Immature natural killer cell (primary cell): ENCODE measurements around the gene CEP55. TPM values are rescaled to one million over a fixed set of nuclear protein-coding genes. Genes with fewer than 3 reads are reported as not detected.

ENCODE experiments used
- DNase-seq, 3 donors: peaks; one replicate each; pipeline ENCODE4 v3.0.0; 2022; ENCODE audit warnings: mixed read lengths in 1 of 3
- H3K27ac Mint-ChIP-seq, 6 donors: one replicate each; pipeline ENCODE4 v1.8.0; 2020; ENCODE audit warnings: mixed read lengths in 6 of 6, mild to moderate bottlenecking in 5 of 6, inconsistent platforms in 4 of 6, moderate library complexity in 3 of 6
- H3K27me3 Mint-ChIP-seq, 3 donors: one replicate each; pipeline ENCODE4 v1.8.0; 2020 to 2021; ENCODE audit warnings: low read depth in 3 of 3, mild to moderate bottlenecking in 3 of 3, mixed read lengths in 3 of 3, moderate library complexity in 3 of 3, inconsistent platforms in 1 of 3
- H3K36me3 Mint-ChIP-seq, 3 donors: one replicate each; pipeline ENCODE4 v1.8.0; 2020; ENCODE audit warnings: mixed read lengths in 3 of 3, inconsistent platforms in 2 of 3, mild to moderate bottlenecking in 2 of 3
- H3K4me1 Mint-ChIP-seq, 2 donors: one replicate each; pipeline ENCODE4 v1.8.0; 2020; ENCODE audit warnings: inconsistent platforms in 2 of 2, mild to moderate bottlenecking in 2 of 2, mixed read lengths in 2 of 2, moderate library complexity in 1 of 2
- H3K4me3 Mint-ChIP-seq, 5 donors: one replicate each; pipeline ENCODE4 v1.8.0; 2020; ENCODE audit warnings: mild to moderate bottlenecking in 5 of 5, mixed read lengths in 5 of 5, inconsistent platforms in 3 of 5, moderate library complexity in 3 of 5
- H3K9me3 Mint-ChIP-seq, 6 donors: one replicate each; pipeline ENCODE4 v1.8.0; 2020; ENCODE audit warnings: mild to moderate bottlenecking in 6 of 6, mixed read lengths in 6 of 6, inconsistent platforms in 4 of 6, moderate library complexity in 3 of 6
- polyA plus RNA-seq, 3 donors: library from polyadenylated mRNA; unstranded; fragments of 300-500 nt; fragmentation: Illumina TruSeq; gene quantifications; one replicate each; pipeline ENCODE4 v1.2.3, GENCODE V29; 2021

The CEP55 gene
- under 1 TPM in 2 of 3 donors, not detected in 1; 0.39 to 0.83 TPM for polyA plus RNA-seq

- Mint-ChIP-seq H3K27me3 (peaks cover 0 to 3% (median 2%) of the 10 kb centered on the region in 3 donors), H3K4me3 (peak within 1 kb of the TSS; percentile 89 to 93 (median 92)), H3K36me3 (no peaks in the 10 kb centered on the region), H3K4me1 (peaks cover 14 to 16% of the 10 kb centered on the region in 2 donors), H3K9me3 (no peaks in the 10 kb centered on the region), H3K27ac (peak within 1 kb of the TSS; percentile 25 to 91 (median 76))
- DNase-seq, result peak; percentile 94
Measured at GRCh38 chr10:93496322-93497041, at the start of gene CEP55. Gene CEP55 (plus strand): TSS chr10:93496612. CDS start chr10:93500052, 3,440 bp downstream.

- no peak overlapping the region for H3K4me3 Mint-ChIP-seq
- no peaks in the 10 kb centered on the region for H3K4me1 Mint-ChIP-seq
- no peaks in the 10 kb centered on the region for H3K9me3 Mint-ChIP-seq
- no peak overlapping the region for H3K27ac Mint-ChIP-seq
- H3K36me3 Mint-ChIP-seq, result no peaks in the 10 kb centered on the region
- peaks cover 0 to 1% (median 0%) of the 10 kb centered on the region in 3 donors for H3K27me3 Mint-ChIP-seq
- no peak for DNase-seq
Measured at GRCh38 chr10:93447019-93447418, 49.4 kb upstream of the CEP55 start.

GRCh38 chr10:93447970-93448369, 48.4 kb upstream of the CEP55 start:
- Mint-ChIP-seq H3K9me3 (no peaks in the 10 kb centered on the region), H3K36me3 (no peaks in the 10 kb centered on the region), H3K4me1 (no peaks in the 10 kb centered on the region), H3K27me3 (peaks cover 0 to 5% (median 0%) of the 10 kb centered on the region in 3 donors), H3K27ac (no peak overlapping the region), H3K4me3 (no peak overlapping the region)
- no peak for DNase-seq

- no peaks in the 10 kb centered on the region for H3K4me1 Mint-ChIP-seq
- H3K36me3 Mint-ChIP-seq, result no peaks in the 10 kb centered on the region
- no peak overlapping the region for H3K4me3 Mint-ChIP-seq
- peaks cover 0 to 5% (median 0%) of the 10 kb centered on the region in 3 donors for H3K27me3 Mint-ChIP-seq
- no peak overlapping the region for H3K27ac Mint-ChIP-seq
- DNase-seq, result no peak
- H3K9me3 Mint-ChIP-seq, result no peaks in the 10 kb centered on the region
Measured at GRCh38 chr10:93451244-93451947, 45.0 kb upstream of the CEP55 start.

GRCh38 chr10:93452143-93452542, 44.3 kb upstream of the CEP55 start:
- no peak for DNase-seq
- H3K36me3 Mint-ChIP-seq, result no peaks in the 10 kb centered on the region
- no peaks in the 10 kb centered on the region for H3K9me3 Mint-ChIP-seq
- peaks cover 0 to 5% (median 0%) of the 10 kb centered on the region in 3 donors for H3K27me3 Mint-ChIP-seq
- no peak overlapping the region for H3K27ac Mint-ChIP-seq
- H3K4me1 Mint-ChIP-seq, result no peaks in the 10 kb centered on the region
- H3K4me3 Mint-ChIP-seq, result no peak overlapping the region

GRCh38 chr10:93454146-93454545, 42.3 kb upstream of the CEP55 start:
- Mint-ChIP-seq H3K4me1 (no peaks in the 10 kb centered on the region), H3K9me3 (no peaks in the 10 kb centered on the region)

GRCh38 chr10:93454736-93455135, 41.7 kb upstream of the CEP55 start:
- Mint-ChIP-seq H3K9me3 (no peaks in the 10 kb centered on the region), H3K27ac (no peak overlapping the region), H3K27me3 (peaks cover 0 to 5% (median 5%) of the 10 kb centered on the region in 3 donors), H3K36me3 (no peaks in the 10 kb centered on the region), H3K4me3 (no peak overlapping the region), H3K4me1 (no peaks in the 10 kb centered on the region)
- DNase-seq, result no peak

More at GRCh38 chr10:93454146-93454545, 42.3 kb upstream of the CEP55 start:
- Mint-ChIP-seq H3K27ac (no peak overlapping the region), H3K4me3 (no peak overlapping the region), H3K36me3 (no peaks in the 10 kb centered on the region), H3K27me3 (peaks cover 0 to 5% (median 3%) of the 10 kb centered on the region in 3 donors)
- DNase-seq, result no peak

GRCh38 chr10:93456480-93456879, 39.9 kb upstream of the CEP55 start:
- Mint-ChIP-seq H3K4me1 (no peaks in the 10 kb centered on the region), H3K27me3 (peaks cover 2 to 11% (median 5%) of the 10 kb centered on the region in 3 donors), H3K27ac (no peak overlapping the region), H3K4me3 (no peak overlapping the region), H3K9me3 (no peaks in the 10 kb centered on the region), H3K36me3 (no peaks in the 10 kb centered on the region)
- DNase-seq, result no peak

GRCh38 chr10:93457511-93457910, 38.9 kb upstream of the CEP55 start:
- H3K36me3 Mint-ChIP-seq, result no peaks in the 10 kb centered on the region
- no peak overlapping the region for H3K27ac Mint-ChIP-seq
- H3K4me3 Mint-ChIP-seq, result no peak overlapping the region
- peaks cover 2 to 11% (median 7%) of the 10 kb centered on the region in 3 donors for H3K27me3 Mint-ChIP-seq
- no peak for DNase-seq
- no peaks in the 10 kb centered on the region for H3K9me3 Mint-ChIP-seq
- no peaks in the 10 kb centered on the region for H3K4me1 Mint-ChIP-seq

GRCh38 chr10:93458821-93459257, 37.6 kb upstream of the CEP55 start:
- Mint-ChIP-seq H3K27me3 (peaks cover 2 to 8% (median 7%) of the 10 kb centered on the region in 3 donors), H3K4me1 (no peaks in the 10 kb centered on the region), H3K36me3 (no peaks in the 10 kb centered on the region), H3K4me3 (no peak overlapping the region), H3K27ac (no peak overlapping the region), H3K9me3 (no peaks in the 10 kb centered on the region)
- no peak for DNase-seq

- no peaks in the 10 kb centered on the region for H3K36me3 Mint-ChIP-seq
- H3K27me3 Mint-ChIP-seq, result peaks cover 2 to 8% (median 7%) of the 10 kb centered on the region in 3 donors
- H3K4me1 Mint-ChIP-seq, result no peaks in the 10 kb centered on the region
- H3K9me3 Mint-ChIP-seq, result no peaks in the 10 kb centered on the region
- no peak overlapping the region for H3K4me3 Mint-ChIP-seq
- no peak for DNase-seq
- no peak overlapping the region for H3K27ac Mint-ChIP-seq
Measured at GRCh38 chr10:93459466-93459865, 36.9 kb upstream of the CEP55 start.

GRCh38 chr10:93461109-93461806, 35.2 kb upstream of the CEP55 start:
- Mint-ChIP-seq H3K9me3 (no peaks in the 10 kb centered on the region), H3K4me1 (no peaks in the 10 kb centered on the region), H3K36me3 (no peaks in the 10 kb centered on the region), H3K27ac (no peak overlapping the region), H3K27me3 (peaks cover 2 to 8% (median 7%) of the 10 kb centered on the region in 3 donors), H3K4me3 (no peak overlapping the region)
- DNase-seq, result no peak

- H3K4me1 Mint-ChIP-seq, result no peaks in the 10 kb centered on the region
- H3K27me3 Mint-ChIP-seq, result peaks cover 2 to 8% (median 8%) of the 10 kb centered on the region in 3 donors
- no peak overlapping the region for H3K4me3 Mint-ChIP-seq
- H3K9me3 Mint-ChIP-seq, result no peaks in the 10 kb centered on the region
- DNase-seq, result no peak
- H3K36me3 Mint-ChIP-seq, result no peaks in the 10 kb centered on the region
- no peak overlapping the region for H3K27ac Mint-ChIP-seq
Measured at GRCh38 chr10:93461807-93462178, 34.6 kb upstream of the CEP55 start.

- no peak for DNase-seq
- Mint-ChIP-seq H3K27ac (no peak overlapping the region), H3K27me3 (peaks cover 2 to 8% (median 8%) of the 10 kb centered on the region in 3 donors), H3K36me3 (no peaks in the 10 kb centered on the region), H3K4me3 (no peak overlapping the region), H3K9me3 (no peaks in the 10 kb centered on the region), H3K4me1 (no peaks in the 10 kb centered on the region)
Measured at GRCh38 chr10:93462371-93462770, 34.0 kb upstream of the CEP55 start.
